Heart right ventricle (tissue), 16 donors: Measurements from ENCODE around the gene LIF. TPM values are rescaled to one million over a fixed set of nuclear protein-coding genes. Genes with fewer than 3 reads are reported as not detected.
A peak's percentile ranks its signal among the peaks of the same experiment; 100 is the strongest.

Experiments
- ATAC-seq, 8 donors: fragments of 200-7000 bp; cut with Tn5 transposase; one replicate each; pipeline ENCODE4 v1.9.1; 2020; ENCODE audit warnings: mild to moderate bottlenecking in 8 of 8, moderate library complexity in 8 of 8, moderate number of reproducible peaks in 1 of 8
- DNase-seq, 2 donors: peaks; one replicate each; pipeline ENCODE4 v3.0.0-alpha.2; 2020
- H3K27ac ChIP-seq, 10 donors: fragments of 200-600 bp; sonication (generic) in 2 of 10; one replicate each; pipeline versions ENCODE4 v1.5.0 to v1.8.0; 2020 to 2022; ENCODE audit warnings: mild to moderate bottlenecking in 3 of 10
- H3K27me3 ChIP-seq, 7 donors: fragments of 200-600 bp; one replicate each; pipeline ENCODE4 v1.8.0; 2021 to 2022; ENCODE audit warnings: mild to moderate bottlenecking in 2 of 7
- H3K36me3 ChIP-seq, 9 donors: fragments of 200-600 bp; sonication (generic) in 1 of 9; one replicate each; pipeline versions ENCODE4 v1.5.0 to v1.8.0; 2020 to 2022; ENCODE audit warnings: mild to moderate bottlenecking in 2 of 9
- H3K4me1 ChIP-seq, 9 donors: fragments of 200-600 bp; sonication (generic) in 1 of 9; one replicate each; pipeline versions ENCODE4 v1.5.0 to v1.8.0; 2020 to 2022; ENCODE audit warnings: mild to moderate bottlenecking in 4 of 9
- H3K4me3 ChIP-seq, 10 donors: fragments of 200-600 bp; sonication (generic) in 2 of 10; one replicate each; pipeline versions ENCODE4 v1.5.0 to v1.8.0; 2020 to 2022; ENCODE audit warnings: mild to moderate bottlenecking in 7 of 10, moderate library complexity in 2 of 10
- H3K9me3 ChIP-seq, 11 donors: fragments of 200-600 bp in 10 of 11; sonication (generic) in 2 of 11; one replicate each; pipeline versions ENCODE4 v1.5.0 to v1.8.0; 2013 to 2022; ENCODE audit warnings: mild to moderate bottlenecking in 2 of 11, control low read depth in 1 of 11, moderate library complexity in 1 of 11
- CTCF ChIP-seq, 9 donors: fragments of 200-600 bp; sonication (generic) in 2 of 9; IDR thresholded peaks; one replicate each; pipeline versions ENCODE4 v1.5.0 to v1.8.0; 2021 to 2022; ENCODE audit warnings: antibody characterized with exemption in 9 of 9, mild to moderate bottlenecking in 5 of 9, moderate library complexity in 1 of 9
- WGBS, 2 donors: extraction: QIAGEN DNeasy Blood & Tissue Kit; methylation state at CpG; one replicate each; pipeline ENCODE4 v1.1.7; 2013; ENCODE audit warnings: inconsistent platforms in 1 of 2; 5-methylcytosine and 5-hydroxymethylcytosine counted together
- intact Hi-C, 10 donors: fragments of 100-400 bp; cut with DNase I; formaldehyde crosslinking; loops; one replicate each; pipeline versions ENCODE4 v1.11.1 to v1.14.2; 2022
- polyA plus RNA-seq, 2 donors: library from polyadenylated mRNA; stranded (reverse); fragments of 200-250 nt; gene quantifications; one replicate each; pipeline ENCODE4 v1.2.3, GENCODE V29; 2013
- total RNA-seq, 10 donors: library from RNA; stranded (reverse); fragmentation: NEBNext Ultra II Directional in 3 of 10; extraction: Animal tissue kit (Norgen Biotek cat#: 25700) in 3 of 10; gene quantifications; one replicate each; pipeline versions ENCODE4 v1.2.1 to v1.2.4, GENCODE V29; 2021 to 2023
- donor health status: Arrhythmogenic right ventricular cardiomyopathy.
- donor health status: ischemic (EF 13 %, LVEDD 7.1; RV severe dilation, severe dysfunction).
- donor health status: healthy with polysubstance abuse.
- donor health status: DM: no; HTN: yes; CAD: no.
- donor health status: DM: no; HTN: no; CAD: no.
- donor health status: ischemic (EF 25% LVEDD 6.9; RV normal size, moderate dysfunction).
- donor health status: ischemic (EF 25% LVEDD 5.7; RV mildly dilated, moderate dysfunction).
- donor health status: healthy.
- donor health status: DM: yes; HTN: yes; CAD: no.
- donor health status: Ischemic cardiomyopathy.
- donor health status: ischemic (EF 35%, LVEDD 5.7; RV mildly dilated, moderate dysfunction).
- donor health status: nonischemic (EF 11% LVEDD 7.7; RV severe dilation, severe dysfunction).
- donor health status: DM: yes; HTN: yes; CAD: no.
- donor health status: PGD.
- donor health status: ischemic (EF 29% LVEDD 5.4; RV normal size, mild dysfunction).
- donor health status: nonischemic (EF 23%, LVEDD 6.1; RV moderate dilation, normal function).

Gene LIF
- total and polyA plus RNA-seq, 12 donors: 0.17 to 8.8 (median 0.53) TPM

- Histone ChIP-seq H3K27me3 (peaks cover 3 to 62% (median 50%) of the 10 kb centered on the region in 7 donors), H3K27ac (peak overlapping the region in 2 of 10 donors; percentile 22 to 88), H3K4me3 (no peak overlapping the region), H3K4me1 (peaks cover 4 to 77% (median 33%) of the 10 kb centered on the region in 9 donors), H3K36me3 (no peaks in the 10 kb centered on the region), H3K9me3 (no peaks in the 10 kb centered on the region)
- DNase-seq: no peak
- no peak for TF ChIP-seq CTCF (IDR thresholded peaks at IDR 0.05)
- no peak for ATAC-seq
- intact Hi-C loops: loop anchor here in 1 of 10 donors (5.0 kb wide), 1 partner anchor 43 kb away; no protein-coding TSS in a partner anchor
- 89 to 91% methylated on average over 3 of the region's 3 CpGs for WGBS, 2 donors
Observed at GRCh38 chr22:30250039-30250565, 3.5 kb upstream of the LIF start.

GRCh38 chr22:30249049-30250038 is 2.8 kb upstream of the LIF start:
- 59 to 62% methylated on average over 26 to 27 of the region's 27 CpGs for WGBS, 2 donors
- DNase-seq (peak; percentile 68 to 78), ATAC-seq (peak in 7 of 8 donors; percentile 35 to 70 (median 48))
- Histone ChIP-seq H3K9me3 (no peaks in the 10 kb centered on the region), H3K27ac (peak overlapping the region in 6 of 10 donors; percentile 7 to 88 (median 50)), H3K4me1 (peaks cover 4 to 76% (median 33%) of the 10 kb centered on the region in 9 donors), H3K36me3 (peaks cover 0 to 3% (median 0%) of the 10 kb centered on the region in 9 donors), H3K4me3 (peak overlapping the region in 2 of 10 donors; percentile 26 to 60), H3K27me3 (peaks cover 3 to 64% (median 56%) of the 10 kb centered on the region in 7 donors)
- no peak for TF ChIP-seq CTCF (IDR thresholded peaks at IDR 0.05)
- intact Hi-C loops: loop anchor here in 4 of 10 donors (5.0 kb wide), 1 partner anchor 42 kb away; no protein-coding TSS in a partner anchor

GRCh38 chr22:30248484-30248883 is 1.9 kb upstream of the LIF start:
- ATAC-seq: no peak
- Histone ChIP-seq H3K4me1 (peaks cover 4 to 68% (median 29%) of the 10 kb centered on the region in 9 donors), H3K4me3 (peak overlapping the region in 1 of 10 donors; percentile 60), H3K9me3 (no peaks in the 10 kb centered on the region), H3K27ac (peak overlapping the region in 4 of 10 donors; percentile 43 to 88 (median 60)), H3K27me3 (peaks cover 3 to 73% (median 62%) of the 10 kb centered on the region in 7 donors), H3K36me3 (peaks cover 0 to 7% (median 0%) of the 10 kb centered on the region in 9 donors)
- WGBS, 2 donors: 65 to 72% methylated on average over 6 of the region's 6 CpGs
- no peak for DNase-seq
- intact Hi-C loops: loop anchor here in 3 of 10 donors (5.0 kb wide), 1 partner anchor 41 kb away; no protein-coding TSS in a partner anchor
- TF ChIP-seq CTCF (IDR thresholded peaks at IDR 0.05): no peak

- TF ChIP-seq CTCF (IDR thresholded peaks at IDR 0.05): no peak
- no peak for ATAC-seq
- Histone ChIP-seq H3K27me3 (peaks cover 3 to 73% (median 64%) of the 10 kb centered on the region in 7 donors), H3K4me1 (peaks cover 4 to 63% (median 27%) of the 10 kb centered on the region in 9 donors), H3K36me3 (peaks cover 0 to 12% (median 0%) of the 10 kb centered on the region in 9 donors), H3K9me3 (no peaks in the 10 kb centered on the region), H3K4me3 (peak overlapping the region in 1 of 10 donors; percentile 60), H3K27ac (peak overlapping the region in 1 of 10 donors; percentile 88)
- WGBS, 2 donors: 73 to 77% methylated on average over 12 of the region's 12 CpGs
- no peak for DNase-seq
- intact Hi-C loops: loop anchor here in 3 of 10 donors (5.0 kb wide), 1 partner anchor 41 kb away; no protein-coding TSS in a partner anchor
Observed at GRCh38 chr22:30247974-30248373, 1.4 kb upstream of the LIF start.
